GM12875 (cell line): ENCODE results near the gene ELOVL3.

Experiments
- H3K4me3 ChIP-seq: one replicate; pipeline ENCODE4 v1.5.1; 2011; ENCODE audit warnings: low read depth, low read length, control low read depth
- TF ChIP-seq, protein P1 (sequence below): IDR thresholded peaks from 2 replicates; pipeline ENCODE4 v1.5.1; 2011; ENCODE audit warnings: low read depth, mild to moderate bottlenecking, control low read depth, inconsistent platforms, low read length, moderate library complexity, borderline replicate concordance; ENCODE audit not compliant: insufficient read depth

ELOVL3 gene

DNA sequence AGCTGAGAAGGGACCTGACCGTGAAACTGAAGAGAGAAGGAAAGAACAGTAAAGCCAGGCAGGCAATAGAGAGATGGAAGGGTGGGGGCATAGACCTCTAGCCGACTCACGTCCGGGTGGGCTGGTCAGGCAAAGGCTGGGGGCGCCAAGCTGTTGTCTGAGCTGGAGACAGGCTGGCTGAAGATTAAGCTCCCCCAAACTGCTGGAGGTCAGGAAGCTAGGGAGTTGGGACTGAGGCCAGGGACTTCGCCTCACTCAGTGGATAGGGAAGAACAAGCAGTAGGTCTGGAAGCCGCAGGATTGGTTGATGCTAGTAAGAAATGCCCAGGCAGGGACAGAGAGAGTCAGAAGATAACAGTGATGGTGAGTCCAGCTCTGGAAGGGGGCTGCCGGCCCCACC, 9.9 kb downstream of the ELOVL3 start:
- TF ChIP-seq, protein P1, sequence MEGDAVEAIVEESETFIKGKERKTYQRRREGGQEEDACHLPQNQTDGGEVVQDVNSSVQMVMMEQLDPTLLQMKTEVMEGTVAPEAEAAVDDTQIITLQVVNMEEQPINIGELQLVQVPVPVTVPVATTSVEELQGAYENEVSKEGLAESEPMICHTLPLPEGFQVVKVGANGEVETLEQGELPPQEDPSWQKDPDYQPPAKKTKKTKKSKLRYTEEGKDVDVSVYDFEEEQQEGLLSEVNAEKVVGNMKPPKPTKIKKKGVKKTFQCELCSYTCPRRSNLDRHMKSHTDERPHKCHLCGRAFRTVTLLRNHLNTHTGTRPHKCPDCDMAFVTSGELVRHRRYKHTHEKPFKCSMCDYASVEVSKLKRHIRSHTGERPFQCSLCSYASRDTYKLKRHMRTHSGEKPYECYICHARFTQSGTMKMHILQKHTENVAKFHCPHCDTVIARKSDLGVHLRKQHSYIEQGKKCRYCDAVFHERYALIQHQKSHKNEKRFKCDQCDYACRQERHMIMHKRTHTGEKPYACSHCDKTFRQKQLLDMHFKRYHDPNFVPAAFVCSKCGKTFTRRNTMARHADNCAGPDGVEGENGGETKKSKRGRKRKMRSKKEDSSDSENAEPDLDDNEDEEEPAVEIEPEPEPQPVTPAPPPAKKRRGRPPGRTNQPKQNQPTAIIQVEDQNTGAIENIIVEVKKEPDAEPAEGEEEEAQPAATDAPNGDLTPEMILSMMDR = no peak

DNA sequence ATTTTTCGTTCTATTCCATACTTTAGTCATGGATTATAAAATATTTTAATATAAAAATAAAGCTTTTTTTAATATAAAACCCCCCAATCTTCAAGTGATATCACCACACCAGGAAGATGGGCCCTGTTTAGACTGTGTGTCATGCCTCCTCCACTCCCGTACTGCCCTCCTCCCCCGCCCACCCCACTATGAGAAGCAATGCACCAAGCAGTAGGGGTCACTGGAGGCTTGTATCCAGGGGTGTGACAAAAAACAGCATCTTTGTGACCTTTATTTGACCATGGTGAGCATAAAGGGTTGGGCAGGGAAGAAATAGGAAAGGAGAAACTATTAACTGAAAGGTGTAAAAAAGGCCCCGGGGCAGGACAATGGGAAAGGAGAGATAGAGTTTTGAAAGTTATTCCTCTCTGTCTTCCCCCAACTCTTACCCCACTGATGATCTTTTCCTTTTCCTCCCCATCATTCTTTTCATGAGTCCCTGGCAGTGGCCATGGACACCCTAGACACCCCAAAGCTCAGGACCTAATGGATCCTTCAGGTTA, 11.7 kb downstream of the ELOVL3 start:
- no peak overlapping the region for H3K4me3 ChIP-seq
- TF ChIP-seq, protein P1 = no peak

More for the DNA sequence above, 9.9 kb downstream of the ELOVL3 start:
- H3K4me3 ChIP-seq = no peak overlapping the region

GRCh38 chr10:102240467-102241031, 14.4 kb downstream of the ELOVL3 start:
- TF ChIP-seq, protein P1 = no peak
- H3K4me3 ChIP-seq = no peak overlapping the region

- TF ChIP-seq, protein P1 = no peak
- H3K4me3 ChIP-seq = peak overlapping the region; percentile 70
Observed at GRCh38 chr10:102241032-102241443, 14.9 kb downstream of the ELOVL3 start.

- H3K4me3 ChIP-seq = peak within 1 kb of the TSS; percentile 70
- TF ChIP-seq, protein P1 = no peak
Observed at GRCh38 chr10:102241444-102242117, 15.5 kb downstream of the ELOVL3 start, which contains the start of gene PITX3. TSS of gene PITX3 (minus strand) at chr10:102241512. CDS start at chr10:102232080, 9,432 bp downstream.

GRCh38 chr10:102242118-102242485, 16.0 kb downstream of the ELOVL3 start:
- H3K4me3 ChIP-seq = peak overlapping the region; percentile 70
- TF ChIP-seq, protein P1 = no peak

DNA sequence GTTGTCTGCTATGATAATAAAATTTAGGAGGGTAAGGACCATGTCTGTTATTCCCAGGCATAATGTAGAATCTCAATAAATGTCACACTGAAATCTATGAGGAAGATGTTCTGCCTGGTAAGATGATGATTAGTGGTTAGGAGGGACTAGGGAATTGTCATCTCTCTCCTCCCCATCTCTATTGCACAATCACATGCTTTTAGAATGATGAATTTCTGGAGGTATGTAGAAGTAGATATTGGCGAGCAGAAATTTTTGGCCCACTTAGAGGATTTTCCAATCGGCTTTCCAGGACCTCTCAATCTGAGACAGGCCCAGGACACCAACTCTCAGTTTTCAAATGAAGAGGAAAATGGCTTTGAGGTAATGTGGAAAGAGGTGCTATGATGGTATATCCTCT, 17.2 kb downstream of the ELOVL3 start:
- TF ChIP-seq, protein P1 = no peak

More for the DNA sequence above, 17.2 kb downstream of the ELOVL3 start:
- H3K4me3 ChIP-seq = no peak overlapping the region
